Activated T-helper 1 cell treated with anti-CD3 and anti-CD28 coated beads, Interleukin-2, amount 50 U/mL, for 16 hours (primary cell): Measurements from ENCODE around the gene PCDH7.

Experiments used
- DNase-seq, 2 donors: peaks; one replicate each; pipeline ENCODE4 v3.0.0-alpha.2; 2020; ENCODE audit warnings: low read depth in 1 of 2, low spot score in 1 of 2

Gene PCDH7

GRCh38 chr4:30726090-30726675 lies 6.0 kb downstream of the PCDH7 start:
- DNase-seq, result no peak

GRCh38 chr4:30727409-30727808 lies 7.2 kb downstream of the PCDH7 start:
- no peak for DNase-seq

- no peak for DNase-seq
Measured at GRCh38 chr4:30728311-30728710, 8.1 kb downstream of the PCDH7 start.

GRCh38 chr4:30743897-30744296 lies 23.7 kb downstream of the PCDH7 start:
- no peak for DNase-seq

GRCh38 chr4:30744386-30744785 lies 24.2 kb downstream of the PCDH7 start:
- no peak for DNase-seq

GRCh38 chr4:30744957-30745640 lies 24.9 kb downstream of the PCDH7 start:
- no peak for DNase-seq

GRCh38 chr4:30746735-30747134 lies 26.6 kb downstream of the PCDH7 start:
- no peak for DNase-seq

- no peak for DNase-seq
Measured at GRCh38 chr4:30753316-30753715, 33.1 kb downstream of the PCDH7 start.

GRCh38 chr4:30754021-30754420 lies 33.9 kb downstream of the PCDH7 start:
- no peak for DNase-seq

GRCh38 chr4:30755346-30755745 lies 35.2 kb downstream of the PCDH7 start:
- no peak for DNase-seq

GRCh38 chr4:30756553-30756952 lies 36.4 kb downstream of the PCDH7 start:
- no peak for DNase-seq

- DNase-seq, result no peak
Measured at GRCh38 chr4:30757357-30757756, 37.2 kb downstream of the PCDH7 start.

- no peak for DNase-seq
Measured at GRCh38 chr4:30760551-30760950, 40.4 kb downstream of the PCDH7 start.

- DNase-seq, result no peak
Measured at GRCh38 chr4:30763321-30763727, 43.2 kb downstream of the PCDH7 start.

- no peak for DNase-seq
Measured at GRCh38 chr4:30765022-30765421, 44.9 kb downstream of the PCDH7 start.

GRCh38 chr4:30767147-30767845 lies 47.1 kb downstream of the PCDH7 start:
- DNase-seq, result no peak

- DNase-seq, result no peak
Measured at GRCh38 chr4:30768277-30768676, 48.1 kb downstream of the PCDH7 start.

GRCh38 chr4:30769093-30769492 lies 48.9 kb downstream of the PCDH7 start:
- no peak for DNase-seq

GRCh38 chr4:30770049-30770549 lies 49.9 kb downstream of the PCDH7 start:
- no peak for DNase-seq

GRCh38 chr4:30770812-30771211 lies 50.6 kb downstream of the PCDH7 start:
- DNase-seq, result no peak

- DNase-seq, result no peak
Measured at GRCh38 chr4:30776451-30776850, 56.3 kb downstream of the PCDH7 start.

GRCh38 chr4:30776921-30777415 lies 56.8 kb downstream of the PCDH7 start:
- no peak for DNase-seq
